IMR-90 (cell line): ENCODE data around the gene CLOCK. TPM values are rescaled to one million over a fixed set of nuclear protein-coding genes. Genes with fewer than 3 reads are reported as not detected.

ENCODE experiments used
- ATAC-seq: fragments of 200-7000 bp; cut with Tn5 transposase; 2 replicates; pipeline ENCODE4 v1.9.1; 2020; ENCODE audit warnings: low read depth, mild to moderate bottlenecking, moderate library complexity
- BruUV-seq: library from RNA; stranded (reverse); fragments of 400-500 nt; replicated peaks from 2 replicates; lab custom pipeline; 2021; lab: Mats Ljungman, UMichigan
- CTCF ChIA-PET: fragments of 300-600 bp; formaldehyde crosslinking; extraction: SDS; loops from one replicate; lab custom pipeline; 2021; ENCODE audit warnings: antibody characterized with exemption; lab: Yijun Ruan, JAX
- POLR2A ChIA-PET: fragments of 300-600 bp; sonication (Branson Sonifier 250); formaldehyde crosslinking; loops from one replicate; lab custom pipeline; 2022; ENCODE audit warnings: antibody characterized with exemption; ENCODE audit not compliant: unreplicated experiment; lab: Charles Lee
- DNase-seq: peaks from one replicate; pipeline ENCODE4 v3.0.0; 2013
- H2AFZ ChIP-seq: replicated peaks from 2 replicates; pipeline ENCODE3; 2013; ENCODE audit warnings: low read length, mild to moderate bottlenecking; ENCODE audit not compliant: poor library complexity
- H2AK5ac ChIP-seq: 2 replicates; pipeline ENCODE4 v1.6.1; 2013; ENCODE audit warnings: low read depth, low read length, inconsistent platforms
- H2AK9ac ChIP-seq: replicated peaks from 2 replicates; pipeline ENCODE3; 2013; ENCODE audit warnings: mild to moderate bottlenecking, low read depth, low read length, moderate library complexity; ENCODE audit not compliant: poor library complexity
- H2BK120ac ChIP-seq: 2 replicates; pipeline ENCODE4 v1.6.1; 2013; ENCODE audit warnings: low read depth, low read length, inconsistent platforms
- H2BK15ac ChIP-seq: 3 replicates; pipeline ENCODE4 v1.6.1; 2013; ENCODE audit warnings: low read depth, low read length, inconsistent platforms
- H2BK20ac ChIP-seq: 2 replicates; pipeline ENCODE4 v1.6.1; 2013; ENCODE audit warnings: low read depth, mild to moderate bottlenecking, inconsistent platforms, low read length, moderate library complexity
- H2BK5ac ChIP-seq: 2 replicates; pipeline ENCODE4 v1.6.1; 2013; ENCODE audit warnings: mild to moderate bottlenecking, low read depth, low read length, inconsistent platforms; ENCODE audit not compliant: poor library complexity, severe bottlenecking
- H3K14ac ChIP-seq: replicated peaks from 2 replicates; pipeline ENCODE4 v1.6.1; 2013; ENCODE audit warnings: low read depth, low read length, inconsistent platforms
- H3K18ac ChIP-seq: 2 replicates; pipeline ENCODE4 v1.6.1; 2013; ENCODE audit warnings: low read depth, low read length, control low read depth
- H3K23ac ChIP-seq: 2 replicates; pipeline ENCODE4 v1.6.1; 2013; ENCODE audit warnings: low read depth, low read length, inconsistent platforms
- H3K27ac ChIP-seq: 2 replicates; pipeline ENCODE4 v1.5.1; 2013; ENCODE audit warnings: mild to moderate bottlenecking, control low read depth, low read length; ENCODE audit not compliant: insufficient read depth
- H3K27me3 ChIP-seq: 2 replicates; pipeline ENCODE4 v1.6.1; 2013; ENCODE audit warnings: low read length; ENCODE audit not compliant: control insufficient read depth, insufficient read depth
- H3K36me3 ChIP-seq: 2 replicates; pipeline ENCODE4 v1.6.1; 2013; ENCODE audit warnings: low read length, mixed read lengths; ENCODE audit not compliant: control insufficient read depth, insufficient read depth
- H3K4ac ChIP-seq: 2 replicates; pipeline ENCODE4 v1.6.1; 2013; ENCODE audit warnings: low read depth, low read length, inconsistent platforms
- H3K4me1 ChIP-seq: 2 replicates; pipeline ENCODE4 v1.6.1; 2013; ENCODE audit warnings: low read length, mixed read lengths; ENCODE audit not compliant: control insufficient read depth, insufficient read depth
- H3K4me2 ChIP-seq: 2 replicates; pipeline ENCODE4 v1.6.1; 2013; ENCODE audit warnings: low read depth, mild to moderate bottlenecking, control low read depth, low read length, moderate library complexity
- H3K4me3 ChIP-seq: 2 replicates; pipeline ENCODE4 v1.5.1; 2013; ENCODE audit warnings: low read depth, mild to moderate bottlenecking, control low read depth, low read length, moderate library complexity; ENCODE audit not compliant: insufficient read depth
- H3K56ac ChIP-seq: 2 replicates; pipeline ENCODE4 v1.6.1; 2013; ENCODE audit warnings: low read length, inconsistent platforms; ENCODE audit not compliant: insufficient read depth; ENCODE audit errors: extremely low read depth
- H3K79me1 ChIP-seq, 2 experiments: 2 replicates each; pipeline ENCODE4 v1.6.1; 2013; ENCODE audit warnings: low read length in 2 of 2, inconsistent platforms in 1 of 2, low read depth in 1 of 2
- H3K9ac ChIP-seq: 2 replicates; pipeline ENCODE4 v1.6.1; 2013; ENCODE audit warnings: low read depth, low read length, control low read depth
- H3K9me1 ChIP-seq: 2 replicates; pipeline ENCODE4 v1.6.1; 2013; ENCODE audit warnings: low read length, inconsistent platforms; ENCODE audit not compliant: insufficient read depth
- H3K9me3 ChIP-seq: 2 replicates; pipeline ENCODE4 v1.6.1; 2013; ENCODE audit warnings: low read length; ENCODE audit not compliant: control insufficient read depth, insufficient read depth
- H4K20me1 ChIP-seq: 2 replicates; pipeline ENCODE4 v1.6.1; 2013; ENCODE audit warnings: low read length, inconsistent platforms; ENCODE audit not compliant: insufficient read depth
- H4K5ac ChIP-seq: 2 replicates; pipeline ENCODE4 v1.6.1; 2013; ENCODE audit warnings: mild to moderate bottlenecking, low read depth, low read length, control low read depth
- H4K8ac ChIP-seq, 2 experiments: 2 replicates each; pipeline ENCODE4 v1.6.1; 2013; ENCODE audit warnings: low read depth in 2 of 2, low read length in 2 of 2, control low read depth in 1 of 2, inconsistent platforms in 1 of 2
- H4K91ac ChIP-seq: 2 replicates; pipeline ENCODE4 v1.6.1; 2013; ENCODE audit warnings: low read depth, low read length, inconsistent platforms; ENCODE audit not compliant: insufficient read depth
- BHLHE40 ChIP-seq: fragments of 150-350 bp; IDR thresholded peaks from 2 replicates; pipeline ENCODE4 v1.6.1; 2016; ENCODE audit warnings: mild to moderate bottlenecking, low read depth, low read length
- MAZ ChIP-seq: IDR thresholded peaks from 2 replicates; pipeline ENCODE4 v1.6.1; 2012; ENCODE audit warnings: low read depth, mild to moderate bottlenecking, low read length, improper control_type of control experiment, moderate library complexity, borderline replicate concordance
- WGBS, 2 experiments: methylation state at CpG; one replicate each; pipeline versions ENCODE4 v1.1.5 to v1.1.7; 2013; ENCODE audit warnings: missing lambda C conversion rate in 2 of 2; ENCODE audit not compliant: insufficient read length in 1 of 2; ENCODE audit errors: extremely low coverage in 2 of 2; 5-methylcytosine and 5-hydroxymethylcytosine counted together
- dilution Hi-C: fragments of 300-500 bp; cut with HindIII; formaldehyde crosslinking; loops from one replicate; pipeline ENCODE4 v1.14.3; 2018; ENCODE audit warnings: low sequenced_read_pairs; ENCODE audit not compliant: unreplicated experiment
- in situ Hi-C: fragments of 300-500 bp; cut with MboI; formaldehyde crosslinking; loops from 3 replicates; pipeline ENCODE4 v1.14.3; 2019; ENCODE audit warnings: low sequenced_read_pairs, inconsistent platforms, mixed read lengths
- intact Hi-C: fragments of 100-400 bp; cut with micrococcal nuclease; formaldehyde crosslinking; loops from 2 replicates; pipeline ENCODE4 v1.10.0; 2022
- polyA plus RNA-seq, 3 experiments: library from polyadenylated mRNA; depleted of rRNA; stranded (reverse); fragments of >200 nt; gene quantifications; 2 replicates each; pipeline ENCODE4 v1.2.3, GENCODE V29; 2012; ENCODE audit warnings: low replicate concordance in 1 of 3
- total RNA-seq: library from RNA; depleted of rRNA; stranded (reverse); fragments of >200 nt; gene quantifications from 2 replicates; pipeline ENCODE4 v1.2.3, GENCODE V29; 2012

The CLOCK gene
- total and polyA plus RNA-seq, 2 of the 4 experiments (the other 2 are of a cell fraction): 7.3 to 53.4 TPM

GRCh38 chr4:55517526-55518229 is 29.0 kb downstream of the CLOCK start:
- Histone ChIP-seq H3K4me2 (no peak overlapping the region), H2BK120ac (no peak overlapping the region), H3K36me3 (no peaks in the 10 kb centered on the region; the same call in 1 of the 2 replicates), H2AK9ac (no peak overlapping the region), H3K56ac (no peak overlapping the region), H2BK5ac (no peak overlapping the region), H4K8ac (no peak overlapping the region), H3K9me3 (no peaks in the 10 kb centered on the region), H3K4me1 (no peaks in the 10 kb centered on the region), H3K79me1 (peaks cover 6 to 29% of the 10 kb centered on the region in 2 experiments), H3K9me1 (no peaks in the 10 kb centered on the region), H2BK15ac (no peak overlapping the region), H2AK5ac (no peak overlapping the region), H3K23ac (no peak overlapping the region), H2AFZ (no peak overlapping the region), H3K27ac (no peak overlapping the region), H3K9ac (no peak overlapping the region), H3K4ac (no peak overlapping the region), H3K14ac (no peak overlapping the region), H3K27me3 (no peaks in the 10 kb centered on the region), H4K5ac (no peak overlapping the region), H4K20me1 (no peaks in the 10 kb centered on the region), H3K18ac (no peak overlapping the region), H3K4me3 (no peak overlapping the region), H4K91ac (no peak overlapping the region), H2BK20ac (no peak overlapping the region)
- TF ChIP-seq MAZ (no peak), BHLHE40 (no peak)
- ChIA-PET CTCF (no interaction called here), POLR2A (interaction anchor here (0.6 kb wide), 1 partner anchor 348 kb away, joined by 3 read pairs; no protein-coding TSS in a partner anchor)
- in situ Hi-C loops: no loop called here
- no TSS peak for BruUV-seq
- intact Hi-C loops: no loop called here
- WGBS, 2 experiments: no CpG with 5 or more reads among the region's 2 CpGs
- dilution Hi-C loops: no loop called here
- no peak for DNase-seq
- no peak for ATAC-seq
